ACC112 (cell line): ENCODE data around the gene SGTA.
"Not testable (repeated sequence)": the region's sequence is repeated elsewhere in the genome, so short reads cannot be mapped to it uniquely, and the experiment has no call there.

Experiments
- H2AFZ ChIP-seq: fragments of 200-600 bp; sonication (generic); one replicate; pipeline ENCODE4 v1.6.0; 2017; ENCODE audit warnings: antibody characterized with exemption, low read length; ENCODE audit not compliant: unreplicated experiment
- H3K27ac ChIP-seq: fragments of 200-600 bp; sonication (generic); 2 replicates; pipeline ENCODE4 v1.5.1; 2014; ENCODE audit warnings: low read depth, mild to moderate bottlenecking, antibody characterized with exemption, low read length, moderate library complexity
- H3K27me3 ChIP-seq: fragments of 200-600 bp; sonication (generic); 2 replicates; pipeline ENCODE4 v1.6.1; 2014; ENCODE audit warnings: mild to moderate bottlenecking, antibody characterized with exemption, low read length, moderate library complexity, mixed read lengths; ENCODE audit not compliant: insufficient read depth
- H3K36me3 ChIP-seq: fragments of 200-600 bp; sonication (generic); 2 replicates; pipeline ENCODE4 v1.6.1; 2016; ENCODE audit warnings: mild to moderate bottlenecking, antibody characterized with exemption, low read length, moderate library complexity, mixed read lengths; ENCODE audit not compliant: insufficient read depth
- H3K4me1 ChIP-seq: fragments of 200-600 bp; sonication (generic); one replicate; pipeline ENCODE4 v1.6.1; 2016; ENCODE audit warnings: low read length, mixed read lengths; ENCODE audit not compliant: insufficient read depth, unreplicated experiment, control insufficient read depth
- H3K4me3 ChIP-seq: fragments of 200-600 bp; sonication (generic); 2 replicates; pipeline ENCODE4 v1.5.1; 2014; ENCODE audit warnings: mild to moderate bottlenecking, low read depth, low read length
- H3K79me2 ChIP-seq: fragments of 200-600 bp; sonication (generic); one replicate; pipeline ENCODE4 v1.6.0; 2016; ENCODE audit warnings: low read length; ENCODE audit not compliant: control insufficient read depth, unreplicated experiment, insufficient read depth

The SGTA gene

GRCh38 chr19:2799273-2800020, 16.4 kb upstream of the SGTA start:
- H3K79me2 ChIP-seq = no peaks in the 10 kb centered on the region
- no peak overlapping the region for H2AFZ ChIP-seq
- no peak overlapping the region for H3K4me3 ChIP-seq
- no peaks in the 10 kb centered on the region for H3K27me3 ChIP-seq
- peaks cover 7% of the 10 kb centered on the region; the same call in 1 of the 2 replicates for H3K36me3 ChIP-seq
- H3K4me1 ChIP-seq = no peaks in the 10 kb centered on the region
- no peak overlapping the region for H3K27ac ChIP-seq

GRCh38 chr19:2798733-2799132, 15.7 kb upstream of the SGTA start:
- Histone ChIP-seq H3K27ac (no peak overlapping the region), H3K4me3 (no peak overlapping the region), H3K4me1 (no peaks in the 10 kb centered on the region), H3K27me3 (no peaks in the 10 kb centered on the region), H3K79me2 (no peaks in the 10 kb centered on the region), H2AFZ (no peak overlapping the region), H3K36me3 (peaks cover 7% of the 10 kb centered on the region; the same call in 1 of the 2 replicates)

GRCh38 chr19:2798158-2798685, 15.1 kb upstream of the SGTA start:
- Histone ChIP-seq H3K4me3 (no peak overlapping the region), H3K79me2 (no peaks in the 10 kb centered on the region), H2AFZ (no peak overlapping the region), H3K27me3 (no peaks in the 10 kb centered on the region), H3K36me3 (peaks cover 7% of the 10 kb centered on the region; the same call in 1 of the 2 replicates), H3K4me1 (no peaks in the 10 kb centered on the region), H3K27ac (no peak overlapping the region)

GRCh38 chr19:2797280-2797679, 14.2 kb upstream of the SGTA start:
- Histone ChIP-seq H2AFZ (no peak overlapping the region), H3K27ac (no peak overlapping the region), H3K4me3 (no peak overlapping the region), H3K79me2 (no peaks in the 10 kb centered on the region), H3K36me3 (peaks cover 7% of the 10 kb centered on the region; the same call in 1 of the 2 replicates), H3K27me3 (no peaks in the 10 kb centered on the region), H3K4me1 (no peaks in the 10 kb centered on the region)

GRCh38 chr19:2796659-2797266, 13.7 kb upstream of the SGTA start:
- Histone ChIP-seq H3K27me3 (no peaks in the 10 kb centered on the region), H3K4me1 (no peaks in the 10 kb centered on the region), H3K4me3 (no peak overlapping the region), H3K36me3 (peaks cover 7% of the 10 kb centered on the region; the same call in 1 of the 2 replicates), H3K79me2 (no peaks in the 10 kb centered on the region), H3K27ac (no peak overlapping the region), H2AFZ (no peak overlapping the region)

- Histone ChIP-seq H3K79me2 (no peaks in the 10 kb centered on the region), H3K4me1 (no peaks in the 10 kb centered on the region), H3K27ac (no peak overlapping the region)
Measured at GRCh38 chr19:2795827-2796658, 13.0 kb upstream of the SGTA start.

GRCh38 chr19:2793577-2793976, 10.5 kb upstream of the SGTA start:
- Histone ChIP-seq H3K79me2 (peaks cover 13% of the 10 kb centered on the region), H3K36me3 (0 out of 2 replicates have a peak, but pooled peaks cover 3% of the 10 kb centered on the region)

More at GRCh38 chr19:2795827-2796658, 13.0 kb upstream of the SGTA start:
- Histone ChIP-seq H3K4me3 (no peak overlapping the region), H2AFZ (no peak overlapping the region), H3K36me3 (peaks cover 4% of the 10 kb centered on the region; the same call in 1 of the 2 replicates), H3K27me3 (no peaks in the 10 kb centered on the region)

GRCh38 chr19:2793126-2793525, 10.1 kb upstream of the SGTA start:
- H3K4me1 ChIP-seq = no peaks in the 10 kb centered on the region
- H2AFZ ChIP-seq = no peak overlapping the region
- no peak overlapping the region for H3K4me3 ChIP-seq
- peaks cover 14% of the 10 kb centered on the region for H3K79me2 ChIP-seq
- H3K27ac ChIP-seq = no peak overlapping the region
- 0 out of 2 replicates have a peak, but pooled peaks cover 3% of the 10 kb centered on the region for H3K36me3 ChIP-seq
- no peaks in the 10 kb centered on the region for H3K27me3 ChIP-seq

More at GRCh38 chr19:2793577-2793976, 10.5 kb upstream of the SGTA start:
- H3K27ac ChIP-seq = no peak overlapping the region
- H2AFZ ChIP-seq = no peak overlapping the region
- no peaks in the 10 kb centered on the region for H3K4me1 ChIP-seq
- no peak overlapping the region for H3K4me3 ChIP-seq
- H3K27me3 ChIP-seq = no peaks in the 10 kb centered on the region

GRCh38 chr19:2792666-2793065, 9.6 kb upstream of the SGTA start:
- peaks cover 19% of the 10 kb centered on the region for H3K79me2 ChIP-seq
- H3K27me3 ChIP-seq, H3K36me3 ChIP-seq: not testable (repeated sequence)

GRCh38 chr19:2791876-2792275, 8.8 kb upstream of the SGTA start:
- Histone ChIP-seq H3K4me1 (no peaks in the 10 kb centered on the region), H3K79me2 (peaks cover 27% of the 10 kb centered on the region), H2AFZ (no peak overlapping the region), H3K4me3 (no peak overlapping the region), H3K27me3 (no peaks in the 10 kb centered on the region), H3K27ac (no peak overlapping the region), H3K36me3 (no peaks in the 10 kb centered on the region)

More at GRCh38 chr19:2792666-2793065, 9.6 kb upstream of the SGTA start:
- not testable (repeated sequence) for H2AFZ ChIP-seq, H3K4me1 ChIP-seq, H3K4me3 ChIP-seq, H3K27ac ChIP-seq
